ENCODE data around the gene RAD51B. TPM values are rescaled to one million over a fixed set of nuclear protein-coding genes. Genes with fewer than 3 reads are reported as not detected.

Gene RAD51B
- total RNA-seq, 1 experiment from 2014 or later = 10.8 TPM

- intact Hi-C loops (cut with micrococcal nuclease) = no loop called here
- Histone ChIP-seq H3K9me2 (replicated peaks; ENCODE audit: low read length) (no peaks in the 10 kb centered on the region), H2AFZ (ENCODE audit: low read length) (no peak overlapping the region), H3K4me1 (ENCODE audit: insufficient read depth, low read length) (peaks cover 13% of the 10 kb centered on the region), H3K36me3 (ENCODE audit: low read depth, low read length) (no peaks in the 10 kb centered on the region), H3K79me2 (ENCODE audit: low read length) (no peaks in the 10 kb centered on the region), H3K9me3 (ENCODE audit: low read length) (no peaks in the 10 kb centered on the region), H3K4me2 (ENCODE audit: low read length) (no peak overlapping the region), H3K4me3 (ENCODE audit: low read length) (no peak overlapping the region), H3K27ac (ENCODE audit: low read length) (no peak overlapping the region), H3F3A (ENCODE audit: low read length, unreplicated experiment) (no peaks in the 10 kb centered on the region), H3K27me3 (ENCODE audit: low read length) (no peaks in the 10 kb centered on the region), H3K9ac (ENCODE audit: low read length) (no peak overlapping the region), H4K20me1 (ENCODE audit: low read length) (no peaks in the 10 kb centered on the region)
- no peak for TF ChIP-seq CTCF (conservative IDR thresholded peaks at IDR 0.05; ENCODE audit: low read depth, low read length)
- no peak for TF ChIP-seq EZH2phosphoT487 (IDR thresholded peaks at IDR 0.05; ENCODE audit: borderline replicate concordance, low read length)
- TF ChIP-seq EZH2 (IDR thresholded peaks at IDR 0.05; ENCODE audit: low read length, unreplicated experiment) = no peak
- no TSS peak for BruUV-seq (replicated peaks)
- ChIA-PET POLR2A (ENCODE audit: unreplicated experiment) (interaction anchor here (0.6 kb wide), 1 partner anchor 115 kb away, joined by 6 read pairs; no protein-coding TSS in a partner anchor), CTCF (interaction anchor here (1.1 kb wide), 1 partner anchor 17 kb away, joined by 12 read pairs; no protein-coding TSS in a partner anchor)
- ATAC-seq = peak; percentile 64
- no peak for DNase-seq
Observed at GRCh38 chr14:68665792-68666204, 846.2 kb downstream of the RAD51B start.

GRCh38 chr14:68666236-68666635, 846.7 kb downstream of the RAD51B start:
- no peak overlapping the region for H3K27ac ChIP-seq (ENCODE audit: low read length)
- ChIA-PET POLR2A (ENCODE audit: unreplicated experiment) (interaction anchor here (0.6 kb wide), 1 partner anchor 114 kb away, joined by 6 read pairs; no protein-coding TSS in a partner anchor), CTCF (interaction anchor here (1.1 kb wide), 1 partner anchor 16 kb away, joined by 12 read pairs; no protein-coding TSS in a partner anchor)
- H3K4me2 ChIP-seq (ENCODE audit: low read length) = no peak overlapping the region
- no peak overlapping the region for H3K4me3 ChIP-seq (ENCODE audit: low read length)
- H2AFZ ChIP-seq (ENCODE audit: low read length) = no peak overlapping the region
- H3F3A ChIP-seq (ENCODE audit: low read length, unreplicated experiment) = no peaks in the 10 kb centered on the region
- intact Hi-C loops (cut with micrococcal nuclease) = no loop called here
- ATAC-seq (no peak), DNase-seq (no peak)
- H3K9ac ChIP-seq (ENCODE audit: low read length) = no peak overlapping the region
- no peaks in the 10 kb centered on the region for H3K27me3 ChIP-seq (ENCODE audit: low read length)
- BruUV-seq (replicated peaks) = no TSS peak
- H3K79me2 ChIP-seq (ENCODE audit: low read length) = no peaks in the 10 kb centered on the region
- H3K36me3 ChIP-seq (ENCODE audit: low read depth, low read length) = no peaks in the 10 kb centered on the region
- no peaks in the 10 kb centered on the region for H4K20me1 ChIP-seq (ENCODE audit: low read length)
- H3K9me3 ChIP-seq (ENCODE audit: low read length) = no peaks in the 10 kb centered on the region
- TF ChIP-seq EZH2phosphoT487 (IDR thresholded peaks at IDR 0.05; ENCODE audit: borderline replicate concordance, low read length) (no peak), EZH2 (IDR thresholded peaks at IDR 0.05; ENCODE audit: low read length, unreplicated experiment) (no peak), CTCF (conservative IDR thresholded peaks at IDR 0.05; ENCODE audit: low read depth, low read length) (no peak)
- H3K4me1 ChIP-seq (ENCODE audit: insufficient read depth, low read length) = peaks cover 13% of the 10 kb centered on the region
- no peaks in the 10 kb centered on the region for H3K9me2 ChIP-seq (replicated peaks; ENCODE audit: low read length)

- no peaks in the 10 kb centered on the region for H3K9me3 ChIP-seq (ENCODE audit: low read length)
- no TSS peak for BruUV-seq (replicated peaks)
Observed at GRCh38 chr14:68666899-68667298, 847.3 kb downstream of the RAD51B start.

More at GRCh38 chr14:68666899-68667298, 847.3 kb downstream of the RAD51B start:
- no peaks in the 10 kb centered on the region for H3K9me2 ChIP-seq (replicated peaks; ENCODE audit: low read length)
- TF ChIP-seq EZH2 (IDR thresholded peaks at IDR 0.05; ENCODE audit: low read length, unreplicated experiment) (no peak), CTCF (conservative IDR thresholded peaks at IDR 0.05; ENCODE audit: low read depth, low read length) (no peak), EZH2phosphoT487 (IDR thresholded peaks at IDR 0.05; ENCODE audit: borderline replicate concordance, low read length) (no peak)
- no peaks in the 10 kb centered on the region for H4K20me1 ChIP-seq (ENCODE audit: low read length)
- H3K79me2 ChIP-seq (ENCODE audit: low read length) = no peaks in the 10 kb centered on the region
- POLR2A ChIA-PET (ENCODE audit: unreplicated experiment) = no interaction called here
- no peak overlapping the region for H2AFZ ChIP-seq (ENCODE audit: low read length)
- H3F3A ChIP-seq (ENCODE audit: low read length, unreplicated experiment) = no peaks in the 10 kb centered on the region
- no peaks in the 10 kb centered on the region for H3K27me3 ChIP-seq (ENCODE audit: low read length)
- H3K4me3 ChIP-seq (ENCODE audit: low read length) = no peak overlapping the region
- peaks cover 13% of the 10 kb centered on the region for H3K4me1 ChIP-seq (ENCODE audit: insufficient read depth, low read length)
- H3K4me2 ChIP-seq (ENCODE audit: low read length) = no peak overlapping the region
- intact Hi-C loops (cut with micrococcal nuclease) = no loop called here
- H3K36me3 ChIP-seq (ENCODE audit: low read depth, low read length) = no peaks in the 10 kb centered on the region
- no peak overlapping the region for H3K9ac ChIP-seq (ENCODE audit: low read length)
- H3K27ac ChIP-seq (ENCODE audit: low read length) = no peak overlapping the region
- DNase-seq = no peak
- CTCF ChIA-PET = no interaction called here
- ATAC-seq = no peak

All from PC-3 (cell line).